Prostate gland (tissue), 2 donors: ENCODE measurements around the gene ULBP3.
"Not testable (repeated sequence)": the region's sequence is repeated elsewhere in the genome, so short reads cannot be mapped to it uniquely, and the experiment has no call there.

Experiments used
- POLR2A ChIP-seq: fragments of 450-650 bp; IDR thresholded peaks from one replicate; pipeline ENCODE4 v1.6.1; 2016; ENCODE audit warnings: antibody characterized with exemption, mild to moderate bottlenecking
- POLR2AphosphoS5 ChIP-seq: sonication (generic); formaldehyde crosslinking; IDR thresholded peaks from one replicate; pipeline ENCODE4 v1.6.1; 2017; ENCODE audit warnings: antibody characterized with exemption
- TF ChIP-seq, protein P1 (sequence below), 4 experiments: fragments of 200-600 bp in 2 of 4; fragments of 450-650 bp in 2 of 4; sonication (generic) in 2 of 4; IDR thresholded peaks; 1 replicate in 3 of 4; 2 replicates in 1 of 4; pipeline ENCODE4 v1.5.1; 2016 to 2019; ENCODE audit warnings: antibody characterized with exemption in 4 of 4, mild to moderate bottlenecking in 2 of 4, moderate library complexity in 2 of 4

DNA sequence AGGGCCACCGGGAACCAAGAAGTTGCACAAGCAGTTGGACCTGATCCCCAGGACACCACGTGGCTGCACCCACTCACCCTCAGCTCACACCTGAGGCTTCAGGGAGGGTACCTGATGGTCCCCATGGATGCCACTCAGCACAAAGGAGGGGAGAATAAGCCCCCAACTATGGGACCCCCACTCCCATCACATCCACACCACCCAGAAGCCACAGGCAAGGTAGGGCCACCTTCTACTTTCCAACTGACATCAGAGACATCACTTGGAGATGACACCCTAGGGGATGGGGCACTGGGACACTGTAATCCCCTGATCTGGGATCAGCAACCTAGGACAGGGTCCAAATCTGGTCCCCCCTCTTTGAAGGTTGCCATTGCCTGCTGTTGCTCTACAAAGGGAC lies 44.9 kb downstream of the ULBP3 start:
- TF ChIP-seq, protein P1, sequence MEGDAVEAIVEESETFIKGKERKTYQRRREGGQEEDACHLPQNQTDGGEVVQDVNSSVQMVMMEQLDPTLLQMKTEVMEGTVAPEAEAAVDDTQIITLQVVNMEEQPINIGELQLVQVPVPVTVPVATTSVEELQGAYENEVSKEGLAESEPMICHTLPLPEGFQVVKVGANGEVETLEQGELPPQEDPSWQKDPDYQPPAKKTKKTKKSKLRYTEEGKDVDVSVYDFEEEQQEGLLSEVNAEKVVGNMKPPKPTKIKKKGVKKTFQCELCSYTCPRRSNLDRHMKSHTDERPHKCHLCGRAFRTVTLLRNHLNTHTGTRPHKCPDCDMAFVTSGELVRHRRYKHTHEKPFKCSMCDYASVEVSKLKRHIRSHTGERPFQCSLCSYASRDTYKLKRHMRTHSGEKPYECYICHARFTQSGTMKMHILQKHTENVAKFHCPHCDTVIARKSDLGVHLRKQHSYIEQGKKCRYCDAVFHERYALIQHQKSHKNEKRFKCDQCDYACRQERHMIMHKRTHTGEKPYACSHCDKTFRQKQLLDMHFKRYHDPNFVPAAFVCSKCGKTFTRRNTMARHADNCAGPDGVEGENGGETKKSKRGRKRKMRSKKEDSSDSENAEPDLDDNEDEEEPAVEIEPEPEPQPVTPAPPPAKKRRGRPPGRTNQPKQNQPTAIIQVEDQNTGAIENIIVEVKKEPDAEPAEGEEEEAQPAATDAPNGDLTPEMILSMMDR (IDR thresholded peaks at IDR 0.05), result not testable (repeated sequence)
- not testable (repeated sequence) for TF ChIP-seq POLR2A, POLR2AphosphoS5
